GM23338 (cell line): Measurements from ENCODE around the gene FABP1. TPM values are rescaled to one million over a fixed set of nuclear protein-coding genes. Genes with fewer than 3 reads are reported as not detected.

Experiments used
- ATAC-seq: fragments of 200-7000 bp; cut with Tn5 transposase; 3 replicates; pipeline ENCODE4 v1.9.1; 2020
- DNase-seq: peaks from one replicate; pipeline ENCODE4 v3.0.0-alpha.2; 2015; ENCODE audit warnings: low spot score
- H2AFZ ChIP-seq: fragments of 200-600 bp; sonication (generic); 2 replicates; pipeline ENCODE4 v1.8.0; 2016; ENCODE audit warnings: antibody characterized with exemption, mild to moderate bottlenecking, moderate library complexity
- H3F3A ChIP-seq: fragments of 200-600 bp; sonication (generic); replicated peaks from 2 replicates; pipeline ENCODE4 v1.8.0; 2017; ENCODE audit warnings: antibody characterized with exemption, mixed run types, low read depth
- H3K27ac ChIP-seq: fragments of 200-600 bp; sonication (generic); 2 replicates; pipeline ENCODE4 v1.6.1; 2016; ENCODE audit warnings: low read depth
- H3K27me3 ChIP-seq: fragments of 200-600 bp; sonication (generic); 2 replicates; pipeline ENCODE4 v1.8.0; 2016; ENCODE audit warnings: mild to moderate bottlenecking, mixed run types, moderate library complexity; ENCODE audit not compliant: insufficient read depth
- H3K36me3 ChIP-seq: fragments of 200-600 bp; sonication (generic); 2 replicates; pipeline ENCODE4 v1.8.0; 2016; ENCODE audit warnings: mild to moderate bottlenecking; ENCODE audit not compliant: insufficient read depth
- H3K4me1 ChIP-seq: fragments of 200-600 bp; sonication (generic); 2 replicates; pipeline ENCODE4 v1.8.0; 2016; ENCODE audit warnings: mild to moderate bottlenecking, moderate library complexity; ENCODE audit not compliant: insufficient read depth
- H3K4me2 ChIP-seq: fragments of 200-600 bp; sonication (generic); 2 replicates; pipeline ENCODE4 v1.7.1; 2017; ENCODE audit warnings: mixed run types
- H3K4me3 ChIP-seq: fragments of 200-600 bp; sonication (generic); 2 replicates; pipeline ENCODE4 v1.6.1; 2016; ENCODE audit warnings: mixed run types
- H3K79me2 ChIP-seq: fragments of 200-600 bp; sonication (generic); replicated peaks from 2 replicates; pipeline ENCODE4 v1.8.0; 2017; ENCODE audit warnings: mild to moderate bottlenecking; ENCODE audit not compliant: insufficient read depth
- H3K9me2 ChIP-seq: fragments of 200-600 bp; sonication (generic); 2 replicates; pipeline ENCODE4 v1.8.0; 2017; ENCODE audit not compliant: insufficient read depth
- H4K20me1 ChIP-seq: fragments of 200-600 bp; sonication (generic); replicated peaks from 2 replicates; pipeline ENCODE4 v1.8.0; 2017; ENCODE audit warnings: mild to moderate bottlenecking; ENCODE audit not compliant: insufficient read depth
- H3K27ac Mint-ChIP-seq: 2 replicates; pipeline ENCODE4 v1.8.0; 2020; ENCODE audit warnings: inconsistent platforms, mild to moderate bottlenecking, moderate library complexity, mixed read lengths
- H3K27me3 Mint-ChIP-seq: 3 replicates; pipeline ENCODE4 v1.8.0; 2022; ENCODE audit warnings: low read depth, mild to moderate bottlenecking, moderate library complexity, mixed read lengths, inconsistent platforms; ENCODE audit not compliant: insufficient read depth, poor library complexity
- H3K36me3 Mint-ChIP-seq: 3 replicates; pipeline ENCODE4 v1.8.0; 2021; ENCODE audit warnings: low read depth, mild to moderate bottlenecking, inconsistent platforms, moderate library complexity, mixed read lengths
- H3K4me1 Mint-ChIP-seq: 3 replicates; pipeline ENCODE4 v1.8.0; 2020; ENCODE audit warnings: mild to moderate bottlenecking, inconsistent platforms, mixed read lengths
- H3K4me3 Mint-ChIP-seq: 3 replicates; pipeline ENCODE4 v1.8.0; 2021; ENCODE audit warnings: moderate library complexity, mild to moderate bottlenecking, inconsistent platforms, mixed read lengths
- H3K9me3 Mint-ChIP-seq: 3 replicates; pipeline ENCODE4 v1.8.0; 2020; ENCODE audit warnings: moderate library complexity, mild to moderate bottlenecking, inconsistent platforms, mixed read lengths
- CREB1 ChIP-seq: fragments of 250-450 bp; sonication (Bioruptor Pico); IDR thresholded peaks from 2 replicates; pipeline ENCODE4 v1.5.0; 2020; ENCODE audit warnings: low read depth, mild to moderate bottlenecking, moderate library complexity
- CTCF ChIP-seq, 2 experiments: fragments of 200-600 bp in 1 of 2; sonication (generic) in 1 of 2; conservative IDR thresholded peaks; 2 replicates each; pipeline versions ENCODE4 v1.5.1 to v1.6.1; 2016 to 2017; ENCODE audit warnings: antibody characterized with exemption in 2 of 2, low read depth in 2 of 2, mild to moderate bottlenecking in 2 of 2, moderate library complexity in 1 of 2
- EZH2 ChIP-seq: fragments of 200-600 bp; sonication (generic); IDR thresholded peaks from one replicate; pipeline ENCODE4 v1.8.0; 2017; ENCODE audit warnings: antibody characterized with exemption, mild to moderate bottlenecking, low read depth; ENCODE audit not compliant: unreplicated experiment
- NANOG ChIP-seq: IDR thresholded peaks from 2 replicates; pipeline ENCODE4 v1.6.1; 2016; ENCODE audit warnings: antibody characterized with exemption, borderline replicate concordance
- ZNF462 ChIP-seq: fragments of 250-450 bp; sonication (Bioruptor Pico); IDR thresholded peaks from 2 replicates; pipeline ENCODE4 v1.5.0; 2020; ENCODE audit warnings: mild to moderate bottlenecking, moderate library complexity
- microRNA-seq: library from miRNA; unstranded; fragments of <30 nt; microRNA quantifications from one replicate; pipeline ENCODE4, GENCODE V29; 2017
- polyA plus RNA-seq: library from polyadenylated mRNA; unstranded; fragments of >200 nt; fragmentation: Nextera tagmentation; extraction: Ambion mirVana; gene quantifications from 2 replicates; pipeline ENCODE4 v1.2.1, GENCODE V29; 2016
- small RNA-seq: library from RNA; depleted of rRNA; stranded (forward); fragments of <200 nt; gene quantifications from one replicate; pipeline ENCODE3, GENCODE V24; 2014; ENCODE audit warnings: low replicate concordance
- total RNA-seq: library from RNA; depleted of rRNA; stranded (reverse); fragments of >200 nt; shearing (Covaris generic); gene quantifications from 2 replicates; pipeline ENCODE4 v1.2.3, GENCODE V29; 2014; rRNA removed

Gene FABP1
- total and polyA plus RNA-seq, 2 experiments from 2014 or later: not detected

GRCh38 chr2:88074854-88075292 is 53.0 kb downstream of the FABP1 start (continued):
- TF ChIP-seq ZNF462 (no peak), EZH2 (no peak), CREB1 (CRISPR knock-in tag) (no peak), CTCF (conservative IDR thresholded peaks at IDR 0.05; ENCODE audit: low read depth in 2 of 2) (no peak)

GRCh38 chr2:88074150-88074549 is 53.7 kb downstream of the FABP1 start:
- peaks cover 7% of the 10 kb centered on the region; the same call in 1 of the 2 replicates for H3K4me1 ChIP-seq
- H2AFZ ChIP-seq: no peak overlapping the region
- H3K36me3 Mint-ChIP-seq: no peaks in the 10 kb centered on the region; the same call in 2 of the 3 replicates
- no peak overlapping the region for H3K27ac Mint-ChIP-seq
- H3K4me1 Mint-ChIP-seq: peaks cover 9% of the 10 kb centered on the region; the same call in 2 of the 3 replicates
- H3K27ac ChIP-seq: no peak overlapping the region
- no peak for DNase-seq
- no peak overlapping the region for H3K4me3 ChIP-seq
- no peak for ATAC-seq
- H3K36me3 ChIP-seq: no peaks in the 10 kb centered on the region
- H3K27me3 ChIP-seq: no peaks in the 10 kb centered on the region
- no peak for TF ChIP-seq NANOG
- H4K20me1 ChIP-seq: no peaks in the 10 kb centered on the region
- no peak overlapping the region for H3K4me3 Mint-ChIP-seq
- no peaks in the 10 kb centered on the region for H3K27me3 Mint-ChIP-seq
- no peaks in the 10 kb centered on the region for H3K9me2 ChIP-seq
- no peaks in the 10 kb centered on the region for H3F3A ChIP-seq
- H3K4me2 ChIP-seq: no peak overlapping the region
- H3K9me3 Mint-ChIP-seq: peaks cover 15% of the 10 kb centered on the region
- H3K79me2 ChIP-seq: no peaks in the 10 kb centered on the region

Small RNA genes within 50 kb of the gene (microRNA-seq; reads per million reads assigned to microRNA genes)
- gene MIR4780: not detected

Small RNA genes within 50 kb of the gene (small RNA-seq; reads per million reads assigned to genes)
- not detected for gene MIR4780

Other genes starting within 250 kb of the FABP1 start
- not detected in 2 replicates for gene RNU2-63P, start 111.5 kb downstream of the FABP1 start, total RNA-seq
- gene RNU2-63P, start 111.5 kb downstream of the FABP1 start, polyA plus RNA-seq: 2.0 and 2.8 TPM in 2 replicates
- gene KRCC1, start 72.3 kb downstream of the FABP1 start, total RNA-seq: 10.3 and 10.5 TPM in 2 replicates
- 12.5 and 12.8 TPM in 2 replicates for gene KRCC1, start 72.3 kb downstream of the FABP1 start, polyA plus RNA-seq
- gene SMYD1, start 60.2 kb downstream of the FABP1 start, total RNA-seq: 0.07 TPM in 1 of 2 replicates, not detected in the other
- gene SMYD1, start 60.2 kb downstream of the FABP1 start, polyA plus RNA-seq: 0.35 TPM in 1 of 2 replicates, not detected in the other
- 8.6 and 12.9 TPM in 2 replicates for gene THNSL2, start 42.3 kb upstream of the FABP1 start, total RNA-seq
- gene THNSL2, start 42.3 kb upstream of the FABP1 start, polyA plus RNA-seq: 3.8 and 3.9 TPM in 2 replicates